ENCODE results near the gene ADGRL3. TPM values are rescaled to one million over a fixed set of nuclear protein-coding genes. Genes with fewer than 3 reads are reported as not detected.

The ADGRL3 gene
- total and polyA plus RNA-seq, 3 donors from 2014 or later = 11.6 to 21.6 (median 12.8) TPM

- H3K4me3 ChIP-seq = no peak overlapping the region
- WGBS, 2 donors = 86 to 92% methylated on average over 2 of the region's 2 CpGs
- TF ChIP-seq CTCF (IDR thresholded peaks at IDR 0.05) = no peak
- TF ChIP-seq POLR2A (IDR thresholded peaks at IDR 0.05) = no peak
- H3K4me1 ChIP-seq = no peaks in the 10 kb centered on the region
- DNase-seq = no peak
- intact Hi-C loops (cut with DNase I; ENCODE audit: low total_unique reads) = no loop called here
- no peaks in the 10 kb centered on the region for H3K9me3 ChIP-seq
- no peaks in the 10 kb centered on the region for H3K36me3 ChIP-seq (ENCODE audit: low read depth, missing control alignments)
- H3K27ac ChIP-seq = no peak overlapping the region
- no peaks in the 10 kb centered on the region for H3K27me3 ChIP-seq
Observed at GRCh38 chr4:62030958-62031357, 830.8 kb downstream of the ADGRL3 start.

GRCh38 chr4:62037571-62037970 is 837.4 kb downstream of the ADGRL3 start:
- Histone ChIP-seq H3K36me3 (ENCODE audit: low read depth, missing control alignments) (no peaks in the 10 kb centered on the region), H3K27me3 (no peaks in the 10 kb centered on the region), H3K27ac (no peak overlapping the region), H3K4me3 (no peak overlapping the region), H3K9me3 (no peaks in the 10 kb centered on the region), H3K4me1 (no peaks in the 10 kb centered on the region)
- DNase-seq = no peak
- 77 to 83% methylated on average over 5 of the region's 5 CpGs for WGBS, 2 donors
- no peak for TF ChIP-seq POLR2A (IDR thresholded peaks at IDR 0.05)
- TF ChIP-seq CTCF (IDR thresholded peaks at IDR 0.05) = no peak
- intact Hi-C loops (cut with DNase I; ENCODE audit: low total_unique reads) = no loop called here

GRCh38 chr4:62051332-62051731 is 851.2 kb downstream of the ADGRL3 start:
- intact Hi-C loops (cut with DNase I; ENCODE audit: low total_unique reads) = no loop called here
- no peaks in the 10 kb centered on the region for H3K36me3 ChIP-seq (ENCODE audit: low read depth, missing control alignments)
- no peaks in the 10 kb centered on the region for H3K4me1 ChIP-seq
- 74 to 86% methylated on average over 3 of the region's 3 CpGs for WGBS, 2 donors
- TF ChIP-seq POLR2A (IDR thresholded peaks at IDR 0.05) = no peak
- TF ChIP-seq CTCF (IDR thresholded peaks at IDR 0.05) = no peak
- no peak overlapping the region for H3K4me3 ChIP-seq
- no peaks in the 10 kb centered on the region for H3K9me3 ChIP-seq
- DNase-seq = no peak
- H3K27me3 ChIP-seq = no peaks in the 10 kb centered on the region
- no peak overlapping the region for H3K27ac ChIP-seq

- H3K9me3 ChIP-seq = no peaks in the 10 kb centered on the region
- H3K4me3 ChIP-seq = no peak overlapping the region
- TF ChIP-seq POLR2A (IDR thresholded peaks at IDR 0.05) = no peak
- no peak for TF ChIP-seq CTCF (IDR thresholded peaks at IDR 0.05)
- H3K27me3 ChIP-seq = no peaks in the 10 kb centered on the region
- intact Hi-C loops (cut with DNase I; ENCODE audit: low total_unique reads) = no loop called here
- H3K27ac ChIP-seq = no peak overlapping the region
- H3K4me1 ChIP-seq = no peaks in the 10 kb centered on the region
- no peak for DNase-seq
- no peaks in the 10 kb centered on the region for H3K36me3 ChIP-seq (ENCODE audit: low read depth, missing control alignments)
Observed at GRCh38 chr4:62053974-62054373, 853.8 kb downstream of the ADGRL3 start.

- Histone ChIP-seq H3K4me1 (no peaks in the 10 kb centered on the region), H3K9me3 (no peaks in the 10 kb centered on the region), H3K27ac (no peak overlapping the region), H3K27me3 (no peaks in the 10 kb centered on the region), H3K4me3 (no peak overlapping the region), H3K36me3 (ENCODE audit: low read depth, missing control alignments) (no peaks in the 10 kb centered on the region)
- TF ChIP-seq POLR2A (IDR thresholded peaks at IDR 0.05) (no peak), CTCF (IDR thresholded peaks at IDR 0.05) (no peak)
- no peak for DNase-seq
- WGBS, 2 donors = 100% methylated on average over 1 of the region's 1 CpG
- intact Hi-C loops (cut with DNase I; ENCODE audit: low total_unique reads) = no loop called here
Observed at GRCh38 chr4:62057031-62057430, 856.9 kb downstream of the ADGRL3 start.
